HG02623 (cell line): ENCODE data around the gene SFSWAP.
"Not testable (repeated sequence)": the region's sequence is repeated elsewhere in the genome, so short reads cannot be mapped to it uniquely, and the experiment has no call there.

Experiments
- ATAC-seq: cut with Tn5 transposase; IDR thresholded peaks from one replicate; pipeline ENCODE4 v1.9.1; 2021; ENCODE audit warnings: moderate library complexity; ENCODE audit not compliant: unreplicated experiment

SFSWAP gene

DNA sequence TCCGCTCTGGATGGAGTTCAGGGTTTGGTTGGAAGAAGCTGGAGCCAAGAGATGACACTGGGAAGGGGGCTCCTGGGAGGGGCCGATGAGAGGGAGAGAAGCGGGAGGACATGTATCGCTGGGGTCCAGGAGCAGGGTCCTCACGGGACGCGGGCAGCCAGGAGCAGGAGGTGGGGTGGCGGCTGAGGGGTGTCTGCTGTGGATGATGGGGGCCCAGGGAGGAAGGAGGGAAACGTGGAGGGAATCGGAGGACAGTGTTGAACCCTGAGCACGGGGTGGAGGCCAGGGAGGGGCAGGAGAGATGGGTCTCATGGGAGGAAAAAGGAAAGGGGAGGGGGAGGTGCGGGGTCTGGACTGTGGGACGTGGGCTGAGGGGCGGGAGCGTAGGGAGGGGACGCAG lies 31.7 kb upstream of the SFSWAP start:
- ATAC-seq = not testable (repeated sequence)

DNA sequence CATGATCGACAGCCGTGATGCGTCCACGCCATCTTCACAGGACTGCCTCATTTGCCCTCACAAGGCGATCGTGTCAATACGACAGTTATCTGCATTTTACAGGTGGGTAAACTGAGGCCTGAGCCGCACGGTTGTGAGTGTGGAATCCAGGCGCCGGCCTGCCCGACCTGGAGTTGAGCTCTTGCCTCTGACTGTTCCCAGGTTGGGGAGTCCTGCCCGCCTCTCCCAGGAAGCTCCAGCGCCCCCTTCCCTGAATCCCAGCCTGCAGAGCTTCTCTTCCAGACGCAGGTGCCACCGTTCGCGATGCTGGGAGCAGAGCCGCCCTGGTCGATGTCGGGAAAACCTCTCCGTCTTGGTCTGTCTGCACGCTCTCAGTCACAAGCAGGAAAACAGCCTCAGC lies 31.1 kb upstream of the SFSWAP start:
- ATAC-seq = not testable (repeated sequence)

DNA sequence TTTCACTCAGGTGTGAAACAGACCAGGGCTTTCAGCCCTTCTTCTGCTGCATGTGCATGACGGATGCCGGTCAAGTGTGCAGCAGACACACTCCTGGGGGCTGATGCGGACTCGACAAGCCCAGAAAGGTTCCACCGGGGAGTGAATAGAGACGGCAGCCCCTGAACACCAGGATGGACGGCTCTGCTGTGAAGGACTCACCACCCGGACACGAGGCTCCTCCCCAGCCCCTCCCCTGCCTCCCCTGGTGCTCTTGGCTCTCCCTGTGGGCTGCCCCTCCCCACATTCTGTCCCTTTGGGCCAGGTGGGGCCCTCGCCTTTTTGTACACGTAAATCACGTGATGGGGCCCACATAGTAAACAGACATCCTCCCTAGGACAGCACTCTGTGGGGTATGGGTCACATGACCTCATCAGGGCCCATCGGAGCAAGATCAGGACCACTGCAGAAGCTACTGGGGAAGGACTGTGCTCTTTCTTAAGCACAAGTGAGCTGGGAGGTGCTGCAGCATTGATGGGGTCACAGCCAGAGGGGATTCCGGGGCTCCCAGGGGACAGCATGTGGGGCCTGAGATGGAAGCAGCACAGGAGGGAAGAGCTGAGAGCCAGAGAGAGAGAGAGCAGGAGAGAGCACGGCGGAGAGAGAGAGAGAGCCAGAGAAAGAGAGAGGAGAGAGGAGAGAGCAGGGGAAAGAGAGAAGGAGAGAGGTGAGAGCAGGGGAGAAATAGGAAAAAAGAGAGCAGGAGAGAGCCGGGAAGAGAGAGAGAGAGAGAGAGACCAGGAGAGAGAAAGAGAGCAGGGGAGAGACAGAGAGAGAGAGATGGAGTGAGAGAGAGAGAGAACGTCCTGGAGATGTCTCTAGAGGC lies 30.3 kb upstream of the SFSWAP start:
- not testable (repeated sequence) for ATAC-seq

DNA sequence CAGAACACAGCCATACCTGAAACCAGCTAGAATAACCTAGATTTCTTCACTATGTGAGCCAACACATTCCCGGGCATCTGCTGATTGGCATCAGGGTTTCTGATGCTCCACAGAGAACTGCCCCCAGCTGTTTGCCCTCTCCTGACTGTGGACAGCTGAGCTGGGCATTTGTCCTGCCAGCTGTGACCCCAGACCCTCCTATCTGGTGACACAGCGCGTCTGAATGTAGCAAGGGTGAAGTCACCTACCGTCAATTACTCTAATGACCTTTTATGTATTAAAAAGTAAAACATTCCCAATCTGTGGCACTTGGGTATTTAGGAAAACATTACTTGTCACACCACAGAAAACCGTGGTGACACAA lies 29.7 kb upstream of the SFSWAP start:
- ATAC-seq = no peak

DNA sequence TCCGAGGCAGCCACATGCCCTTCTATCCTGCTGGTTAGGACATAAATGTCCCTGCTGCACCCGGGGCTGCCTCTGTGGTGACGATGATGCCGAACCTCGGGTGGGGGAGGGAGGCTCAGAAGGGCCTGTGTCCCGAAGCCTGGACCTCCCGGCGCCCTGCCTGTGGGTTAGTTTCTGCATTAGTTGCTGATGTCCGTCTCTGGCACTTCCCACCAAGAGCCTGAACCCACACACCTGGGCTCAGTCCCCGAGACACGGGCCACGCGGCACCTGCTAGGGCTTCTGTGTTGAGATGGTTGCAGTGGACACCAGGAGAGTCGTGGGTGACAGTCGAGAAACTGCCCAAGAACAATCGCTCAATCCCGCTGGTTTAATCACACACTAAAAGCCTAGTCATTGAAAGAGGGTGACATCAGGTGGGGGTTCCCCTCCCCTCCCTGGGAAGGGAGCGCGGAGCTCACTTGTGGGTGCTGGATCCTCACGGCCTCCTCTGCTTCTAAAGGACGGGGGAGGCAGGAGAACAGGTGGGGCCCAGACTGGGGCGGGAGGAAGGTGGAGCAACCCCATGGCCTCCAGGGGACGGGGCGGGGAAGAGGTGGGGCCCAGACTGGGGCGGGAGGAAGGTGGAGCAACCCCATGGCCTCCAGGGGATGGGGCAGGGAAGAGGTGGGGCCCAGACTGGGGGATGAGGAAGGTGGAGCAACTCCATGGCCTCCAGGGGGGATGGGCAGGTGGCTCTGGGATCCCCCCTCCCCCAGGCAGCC lies 29.0 kb upstream of the SFSWAP start:
- not testable (repeated sequence) for ATAC-seq

DNA sequence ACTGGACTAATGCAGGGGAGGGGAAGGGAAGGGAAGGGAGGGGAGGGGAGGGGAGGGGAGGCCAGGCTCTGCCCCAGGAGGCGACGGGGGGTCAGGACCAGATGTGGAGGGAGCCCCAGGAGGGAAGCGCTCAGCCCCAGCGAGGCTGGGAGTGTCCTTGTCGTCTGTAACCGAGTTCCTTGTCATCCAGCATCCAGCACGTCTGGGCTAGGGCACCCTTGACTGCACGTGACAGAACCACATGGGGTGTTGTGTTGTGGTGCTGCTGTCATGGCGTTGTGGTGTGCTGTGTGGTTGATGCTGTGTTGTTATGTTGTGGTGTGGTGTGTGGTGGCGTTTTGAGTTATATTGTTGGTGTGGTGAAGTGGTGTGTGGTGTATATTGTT lies 28.4 kb upstream of the SFSWAP start:
- no peak for ATAC-seq

DNA sequence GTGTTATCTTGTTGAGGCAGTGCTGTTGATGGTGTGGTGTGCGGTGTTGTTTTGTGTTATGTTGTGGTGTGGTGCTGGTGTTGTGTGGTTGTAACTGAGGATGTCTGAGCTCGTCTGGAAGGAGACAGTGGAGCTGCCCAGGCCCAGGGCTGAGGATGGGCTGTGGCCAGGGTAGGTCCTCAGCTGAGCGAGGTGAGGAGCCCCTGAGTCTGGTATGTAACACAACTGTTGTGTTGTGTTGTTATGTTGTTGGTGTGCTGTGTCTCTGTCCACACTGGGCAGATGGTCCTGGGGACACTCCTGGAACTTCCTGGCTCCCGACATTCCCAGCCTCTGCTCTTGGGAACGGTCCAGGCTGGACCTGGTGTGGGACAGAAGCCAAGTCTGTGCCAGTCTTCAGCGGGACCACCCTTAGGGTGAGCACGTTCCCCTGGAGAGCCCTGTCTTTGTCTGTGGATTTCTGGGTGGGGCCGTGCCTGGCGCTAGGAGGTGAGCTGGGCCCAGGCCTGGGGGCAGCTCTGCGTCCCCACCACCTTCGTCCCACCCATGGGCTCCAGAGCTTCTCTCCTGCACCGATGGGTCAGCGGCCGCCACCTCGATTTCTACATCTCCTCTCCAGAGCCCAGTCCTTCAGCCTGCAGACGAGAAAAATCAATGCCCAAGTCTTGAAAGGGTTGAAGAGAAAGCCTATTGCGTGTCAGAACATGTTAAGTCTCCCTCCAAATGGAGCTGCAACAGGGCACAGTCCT lies 27.4 kb upstream of the SFSWAP start:
- no peak for ATAC-seq

DNA sequence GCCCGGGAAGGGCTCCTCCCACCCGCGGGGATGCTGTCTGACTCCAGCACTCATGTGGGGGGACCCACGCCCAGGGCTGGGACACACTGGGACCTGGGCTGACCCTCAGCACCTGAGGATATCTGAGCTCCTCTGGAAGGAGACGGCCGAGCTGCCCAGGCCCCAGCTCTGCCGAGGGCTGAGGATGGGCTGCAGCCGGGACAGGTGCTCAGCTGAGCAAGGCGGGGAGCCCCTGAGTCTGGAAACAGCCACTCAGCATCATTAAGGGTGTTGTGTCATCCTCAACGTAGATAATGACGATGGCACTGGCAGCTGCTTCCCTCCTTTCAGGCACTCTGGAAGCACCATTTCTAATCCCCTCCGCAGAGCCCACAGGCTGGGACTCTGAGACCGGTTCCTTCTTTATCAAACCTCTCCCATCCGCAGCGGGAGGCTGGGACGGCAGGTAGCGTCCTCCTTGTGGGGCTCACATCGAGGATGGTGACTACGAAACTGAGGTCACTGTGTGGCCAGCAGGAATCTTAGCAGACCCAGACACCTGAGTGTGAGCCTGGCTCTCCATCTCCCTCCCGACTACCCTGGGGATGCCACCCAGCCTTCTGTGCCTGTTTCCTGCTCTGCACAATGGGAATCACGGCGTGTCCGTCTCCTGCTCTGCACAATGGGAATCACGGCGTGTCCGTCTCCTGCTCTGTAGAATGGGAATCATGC lies 26.7 kb upstream of the SFSWAP start:
- ATAC-seq = no peak

DNA sequence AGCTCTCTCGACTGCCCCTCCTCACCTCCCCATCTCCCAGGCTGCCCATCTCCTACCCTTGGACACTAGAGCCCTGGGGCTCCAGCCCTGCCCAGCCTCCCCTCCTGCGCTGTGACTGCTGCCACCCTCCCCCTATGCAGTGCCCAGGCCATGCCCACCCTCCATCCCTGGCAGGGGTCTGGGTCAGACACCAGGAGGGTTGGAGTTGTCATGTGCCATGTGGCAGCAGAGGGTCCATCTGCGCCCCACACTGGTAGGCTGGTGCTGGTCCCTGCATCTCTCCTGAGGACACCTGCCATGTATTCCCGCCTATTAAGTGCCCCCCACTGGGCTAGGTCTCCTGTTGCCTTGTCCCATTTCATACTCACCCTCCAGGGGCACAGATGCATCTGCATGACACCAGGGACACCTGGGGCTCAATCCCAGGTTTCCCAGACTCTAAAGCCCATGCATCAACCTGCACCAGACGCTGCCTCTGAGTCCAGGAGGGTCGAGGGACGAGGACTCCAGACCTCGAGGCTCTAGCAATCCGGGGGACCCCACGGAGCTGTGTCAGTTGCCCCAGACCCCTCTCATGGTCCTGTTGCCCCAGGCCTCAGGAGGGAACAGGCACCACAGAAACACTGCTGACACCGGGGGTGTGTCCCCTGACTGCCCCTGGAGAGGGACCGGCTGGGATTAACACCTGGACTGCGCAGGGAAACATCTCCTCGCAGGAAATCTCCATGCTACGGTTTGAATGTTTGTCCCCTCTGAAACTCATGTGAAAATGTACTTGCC lies 23.4 kb upstream of the SFSWAP start:
- no peak for ATAC-seq

DNA sequence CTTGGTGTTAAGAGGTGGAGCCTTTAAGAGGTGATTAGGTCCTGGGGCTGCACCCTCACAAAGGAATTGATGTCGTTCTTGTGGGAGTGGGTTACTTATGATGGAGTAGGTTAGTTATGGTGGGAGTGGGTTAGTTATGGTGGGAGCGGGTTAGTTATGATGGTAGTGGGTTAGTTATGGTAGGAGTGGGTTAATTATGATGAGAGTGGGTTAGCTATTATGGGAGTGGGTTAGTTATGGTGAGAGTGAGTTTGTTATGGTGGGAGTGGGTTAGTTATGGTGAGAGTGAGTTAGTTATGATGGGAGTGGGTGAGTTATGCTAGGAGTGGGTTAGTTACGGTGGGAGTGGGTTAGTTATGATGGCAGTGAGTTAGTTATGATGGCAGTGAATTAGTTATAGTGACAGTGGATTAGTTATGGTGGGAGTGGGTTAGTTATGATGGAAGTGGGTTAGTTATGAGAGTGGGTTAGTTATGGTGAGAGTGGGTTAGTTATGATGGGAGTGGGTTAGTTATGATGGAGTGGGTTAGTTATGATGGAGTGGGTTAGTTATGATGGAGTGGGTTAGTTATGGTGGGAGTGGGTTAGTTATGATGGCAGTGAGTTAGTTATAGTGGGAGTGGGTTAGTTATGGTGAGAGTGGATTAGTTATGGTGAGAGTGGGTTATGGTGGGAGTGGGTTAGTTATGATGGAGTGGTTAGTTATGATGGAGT lies 22.6 kb upstream of the SFSWAP start:
- ATAC-seq = no peak

DNA sequence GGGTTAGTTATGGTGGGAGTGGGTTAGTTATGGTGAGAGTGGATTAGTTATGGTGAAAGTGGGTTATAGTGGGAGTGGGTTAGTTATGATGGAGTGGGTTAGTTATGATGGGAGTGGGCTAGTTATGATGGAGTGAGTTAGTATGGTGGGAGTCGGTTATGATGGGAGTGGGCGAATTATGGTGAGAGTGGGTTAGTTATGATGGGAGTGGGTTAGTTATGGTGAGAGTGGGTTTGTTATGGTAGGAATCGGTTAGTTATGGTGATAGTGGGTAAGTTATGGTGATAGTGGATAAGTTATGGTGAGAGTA lies 22.1 kb upstream of the SFSWAP start:
- no peak for ATAC-seq

DNA sequence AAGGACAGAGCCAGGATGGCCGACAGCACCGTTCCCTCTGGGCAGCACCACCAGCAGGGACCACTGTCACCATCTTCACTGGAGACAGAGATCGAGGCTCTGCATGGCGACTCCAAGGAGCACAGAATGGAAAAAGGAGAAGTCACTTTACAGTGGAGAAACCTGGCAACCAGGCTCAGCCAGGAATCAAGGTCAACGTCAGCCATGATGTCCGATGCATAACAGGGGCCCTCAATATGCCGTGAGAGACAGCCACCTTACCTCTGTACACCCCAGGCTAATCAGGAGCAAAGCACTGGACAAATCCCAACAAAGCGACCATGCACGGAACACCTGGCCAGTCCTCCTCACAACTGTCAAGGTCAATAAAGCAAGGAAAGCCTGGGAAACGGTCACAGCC lies 20.6 kb upstream of the SFSWAP start:
- ATAC-seq = no peak

DNA sequence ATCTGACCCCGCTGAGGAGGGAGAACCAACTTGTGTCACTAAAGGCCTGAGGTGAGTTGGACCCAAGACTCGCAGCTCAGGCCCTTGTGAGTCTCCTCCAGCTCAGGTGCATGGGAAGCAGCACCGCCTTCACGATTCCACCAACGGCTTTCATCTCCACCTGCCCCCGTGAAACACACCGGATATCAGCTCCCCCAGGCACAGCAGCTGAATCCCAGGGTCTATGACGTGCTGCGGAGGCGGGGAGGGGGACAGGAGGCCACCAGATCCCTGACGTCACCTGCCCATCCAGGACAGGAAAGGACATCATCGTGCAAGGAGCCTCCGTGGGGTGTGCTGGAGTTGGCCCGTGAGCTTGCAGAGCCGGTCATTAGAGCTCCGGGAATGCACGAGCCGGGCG lies 18.5 kb upstream of the SFSWAP start:
- ATAC-seq = no peak

DNA sequence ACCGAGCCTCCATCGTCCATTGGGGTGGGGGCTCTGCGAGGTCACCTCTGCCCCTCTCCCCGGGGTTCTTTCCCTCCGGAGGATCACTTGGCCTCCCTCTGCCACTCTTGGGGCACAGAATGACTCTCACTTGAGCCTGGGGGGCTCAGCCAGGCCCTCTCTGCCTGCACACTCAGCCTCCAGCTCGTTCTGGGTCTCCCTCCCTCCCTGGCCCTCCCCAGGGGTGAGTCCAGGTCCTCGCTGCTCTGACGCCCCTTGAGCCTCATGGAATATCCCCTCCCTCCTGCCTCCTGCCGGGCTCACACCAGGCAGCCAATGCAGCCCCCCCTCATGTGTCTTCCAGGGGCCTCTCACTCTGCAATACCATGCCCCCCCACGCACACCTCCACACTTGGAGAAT lies 17.7 kb upstream of the SFSWAP start:
- no peak for ATAC-seq

DNA sequence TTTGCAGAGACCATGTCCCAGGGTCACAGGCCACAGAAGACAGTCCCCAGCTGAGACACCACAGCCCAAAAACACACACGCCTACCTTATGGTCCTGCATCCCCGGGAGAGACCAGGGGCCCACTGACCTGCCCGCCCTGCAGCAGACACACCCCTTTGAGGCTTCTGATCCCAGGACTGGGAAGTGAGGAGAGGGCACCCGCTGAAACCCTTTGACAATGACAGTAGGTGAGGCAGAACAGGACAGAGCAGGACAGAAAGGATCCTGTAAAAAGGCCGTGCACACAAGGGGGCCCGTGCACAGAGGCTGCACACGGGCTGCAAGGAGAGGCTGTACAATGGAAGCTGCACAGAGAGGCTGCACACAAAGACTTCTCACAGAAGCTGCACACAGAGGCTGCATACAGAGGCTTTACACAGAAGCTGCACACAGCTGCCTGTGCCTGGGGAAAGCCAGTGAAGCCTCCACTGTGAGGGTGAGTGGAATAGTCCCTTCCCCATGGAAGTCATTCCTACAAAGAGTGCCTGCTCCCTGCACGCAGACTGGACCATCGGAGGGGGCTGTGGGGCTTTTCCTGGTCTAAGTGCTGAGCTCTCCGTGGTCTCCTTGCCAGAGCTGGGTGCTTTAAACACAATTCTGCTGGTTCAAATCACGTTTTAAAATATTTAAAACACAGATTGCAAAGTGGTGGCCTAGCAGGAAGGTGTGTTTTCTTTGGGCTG lies 16.6 kb upstream of the SFSWAP start:
- no peak for ATAC-seq

DNA sequence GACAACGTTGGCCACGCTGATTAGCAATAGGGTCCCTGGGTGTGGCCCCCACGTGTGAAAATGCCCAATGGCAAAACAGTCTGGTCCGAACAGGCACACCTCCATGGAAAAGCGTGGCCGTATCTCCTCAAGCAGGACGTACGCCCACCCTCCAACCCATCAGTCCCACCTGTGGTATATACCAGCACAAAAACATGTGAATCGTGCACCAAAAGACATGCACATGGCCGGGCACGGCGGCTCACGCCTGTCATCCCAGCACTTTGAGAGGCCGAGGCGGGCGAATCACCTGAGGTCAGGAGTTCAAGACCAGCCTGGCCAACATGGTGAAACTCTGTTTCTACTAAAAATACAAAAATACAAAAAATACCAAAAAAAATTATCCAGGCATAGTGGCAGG lies 14.9 kb upstream of the SFSWAP start:
- ATAC-seq = no peak

DNA sequence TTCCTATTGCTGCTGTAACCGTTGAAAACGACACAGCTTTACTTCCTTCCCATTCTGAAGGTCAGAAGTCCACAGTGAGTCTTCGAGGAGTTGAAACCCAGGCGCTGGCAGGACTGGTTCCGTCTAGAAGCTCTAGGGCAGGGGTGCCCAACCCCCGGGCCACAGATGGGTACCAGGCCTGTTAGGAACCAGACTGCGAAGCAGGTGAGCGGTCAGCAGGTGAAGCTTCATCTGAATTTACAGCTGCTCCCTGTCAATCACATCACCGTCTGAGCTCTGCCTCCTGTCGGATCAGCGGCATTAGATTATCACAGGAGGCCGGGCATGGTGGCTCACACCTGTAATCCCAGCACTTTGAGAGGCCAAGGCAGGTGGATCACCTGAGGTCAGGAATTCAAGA lies 12.6 kb upstream of the SFSWAP start:
- no peak for ATAC-seq

DNA sequence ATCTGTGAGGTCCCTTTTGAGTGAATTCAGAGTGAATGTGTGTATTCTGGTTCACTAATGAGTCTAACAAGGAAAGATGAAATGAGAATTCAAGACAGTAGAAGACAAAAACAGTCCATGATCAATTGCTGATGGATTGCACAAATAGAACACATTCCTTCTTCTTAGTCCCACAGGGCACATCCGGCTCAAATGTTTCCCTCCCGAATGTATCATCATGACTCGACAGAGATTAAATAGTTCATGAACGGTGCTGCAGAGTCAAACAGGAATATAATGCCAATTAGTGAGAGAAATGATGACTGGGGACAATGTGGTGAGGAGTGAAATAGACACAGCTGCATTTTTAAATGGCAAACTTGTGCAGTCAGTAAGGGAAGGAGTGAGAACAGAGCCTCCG lies 11.5 kb upstream of the SFSWAP start:
- no peak for ATAC-seq

DNA sequence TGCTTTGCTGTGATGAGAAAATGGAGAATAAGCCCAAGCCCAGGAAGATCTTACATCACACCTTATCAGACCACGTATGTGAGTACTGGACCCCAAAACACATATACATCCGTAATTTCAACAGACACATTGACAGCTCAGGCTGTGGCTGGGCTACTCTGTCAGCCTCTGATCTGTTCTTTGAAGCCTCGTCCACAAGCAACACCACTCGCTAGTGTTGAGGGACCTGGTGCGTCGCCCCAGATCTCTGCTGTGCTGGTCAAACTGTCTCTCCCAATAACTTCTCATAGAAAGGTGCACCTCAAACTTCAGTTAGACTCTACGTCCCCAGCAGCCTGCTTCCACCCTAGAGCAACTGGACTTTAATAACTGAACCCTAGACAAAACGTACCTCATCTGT lies 10.6 kb upstream of the SFSWAP start:
- ATAC-seq = no peak
